Trophoblast cell (in vitro differentiated cells and primary cell): ENCODE data around the gene TTC36.
A peak's percentile ranks its signal among the peaks of the same experiment; 100 is the strongest.

ENCODE experiments used
- DNase-seq, 2 donors: peaks; one replicate each; pipeline ENCODE4 v3.0.0-alpha.2; 2016
- H2AFZ ChIP-seq: 2 replicates; pipeline ENCODE4 v1.6.1; 2013; ENCODE audit warnings: low read length, moderate library complexity, mild to moderate bottlenecking; ENCODE audit not compliant: insufficient read depth, poor library complexity
- H2AK5ac ChIP-seq: 2 replicates; pipeline ENCODE4 v1.6.1; 2013; ENCODE audit warnings: mild to moderate bottlenecking, low read length
- H2BK120ac ChIP-seq: 2 replicates; pipeline ENCODE4 v1.6.1; 2013; ENCODE audit warnings: low read length, mild to moderate bottlenecking, moderate library complexity; ENCODE audit not compliant: insufficient read depth, poor library complexity
- H2BK12ac ChIP-seq: 2 replicates; pipeline ENCODE4 v1.6.1; 2013; ENCODE audit warnings: mild to moderate bottlenecking, low read length, moderate library complexity
- H2BK5ac ChIP-seq: 2 replicates; pipeline ENCODE4 v1.6.1; 2013; ENCODE audit warnings: low read length, low read depth, moderate library complexity, mild to moderate bottlenecking; ENCODE audit not compliant: poor library complexity
- H3K14ac ChIP-seq: 2 replicates; pipeline ENCODE4 v1.6.1; 2013; ENCODE audit warnings: mild to moderate bottlenecking, low read length
- H3K18ac ChIP-seq: 2 replicates; pipeline ENCODE4 v1.6.1; 2013; ENCODE audit warnings: mild to moderate bottlenecking, low read length
- H3K23ac ChIP-seq: 2 replicates; pipeline ENCODE4 v1.6.1; 2013; ENCODE audit warnings: low read length
- H3K27ac ChIP-seq: 2 replicates; pipeline ENCODE4 v1.5.1; 2013; ENCODE audit warnings: low read depth, mild to moderate bottlenecking, inconsistent platforms, low read length, moderate library complexity
- H3K27me3 ChIP-seq: 2 replicates; pipeline ENCODE4 v1.6.1; 2013; ENCODE audit warnings: inconsistent platforms, mild to moderate bottlenecking, low read length, moderate library complexity; ENCODE audit not compliant: insufficient read depth
- H3K36me3 ChIP-seq, 2 experiments: 1 replicate in 1 of 2; 2 replicates in 1 of 2; pipeline ENCODE4 v1.6.1; 2013; ENCODE audit warnings: low read length in 2 of 2, mild to moderate bottlenecking in 2 of 2, moderate library complexity in 1 of 2; ENCODE audit not compliant: insufficient read depth in 2 of 2, control insufficient read depth in 1 of 2
- H3K4ac ChIP-seq: 2 replicates; pipeline ENCODE4 v1.6.1; 2013; ENCODE audit warnings: low read depth, mild to moderate bottlenecking, low read length, moderate library complexity
- H3K4me1 ChIP-seq, 2 experiments: 1 replicate in 1 of 2; 2 replicates in 1 of 2; pipeline ENCODE4 v1.6.1; 2013; ENCODE audit warnings: low read length in 2 of 2, mild to moderate bottlenecking in 2 of 2, moderate library complexity in 1 of 2; ENCODE audit not compliant: insufficient read depth in 2 of 2, control insufficient read depth in 1 of 2
- H3K4me2 ChIP-seq: 2 replicates; pipeline ENCODE4 v1.6.1; 2013; ENCODE audit warnings: inconsistent platforms, mild to moderate bottlenecking, low read length, moderate library complexity
- H3K4me3 ChIP-seq: 2 replicates; pipeline ENCODE4 v1.5.1; 2013; ENCODE audit warnings: mild to moderate bottlenecking, low read depth, low read length, inconsistent platforms
- H3K79me1 ChIP-seq: one replicate; pipeline ENCODE4 v1.6.1; 2013; ENCODE audit warnings: low read length
- H3K79me2 ChIP-seq: 2 replicates; pipeline ENCODE4 v1.6.1; 2013; ENCODE audit warnings: low read length, mild to moderate bottlenecking; ENCODE audit not compliant: control insufficient read depth, insufficient read depth, poor library complexity
- H3K9ac ChIP-seq: 2 replicates; pipeline ENCODE4 v1.6.1; 2013; ENCODE audit warnings: mild to moderate bottlenecking, low read length
- H3K9me3 ChIP-seq: 2 replicates; pipeline ENCODE4 v1.6.1; 2013; ENCODE audit warnings: low read depth, mild to moderate bottlenecking, control low read depth, inconsistent platforms, low read length; ENCODE audit not compliant: insufficient read depth
- H4K12ac ChIP-seq: 2 replicates; pipeline ENCODE4 v1.6.1; 2013; ENCODE audit warnings: low read depth, mild to moderate bottlenecking, low read length, moderate library complexity
- H4K8ac ChIP-seq: 2 replicates; pipeline ENCODE4 v1.6.1; 2013; ENCODE audit warnings: low read depth, mild to moderate bottlenecking, low read length, moderate library complexity
- H4K91ac ChIP-seq: one replicate; pipeline ENCODE4 v1.6.1; 2013; ENCODE audit warnings: low read depth, mild to moderate bottlenecking, low read length, moderate library complexity
- WGBS: extraction: QIAGEN DNeasy Blood & Tissue Kit; methylation state at CpG from one replicate; pipeline ENCODE4 v1.1.7; 2013; ENCODE audit warnings: missing lambda C conversion rate; ENCODE audit not compliant: insufficient read length, insufficient coverage; ENCODE audit errors: extremely low coverage; 5-methylcytosine and 5-hydroxymethylcytosine counted together

The TTC36 gene

GRCh38 chr11:118531597-118532084 lies 4.4 kb downstream of the TTC36 start:
- Histone ChIP-seq H3K27ac (no peak overlapping the region), H3K79me1 (peaks cover 14% of the 10 kb centered on the region), H3K27me3 (no peaks in the 10 kb centered on the region), H2BK5ac (no peak overlapping the region), H2BK12ac (peak overlapping the region; percentile 20), H3K23ac (no peak overlapping the region), H3K4me2 (peak overlapping the region; percentile 66), H4K12ac (peak overlapping the region; percentile 79), H4K8ac (peak overlapping the region; percentile 88), H3K9me3 (no peaks in the 10 kb centered on the region), H3K79me2 (peaks cover 9% of the 10 kb centered on the region), H3K4me3 (peak overlapping the region; percentile 81), H2AK5ac (peak overlapping the region; percentile 64), H3K4ac (no peak overlapping the region), H3K4me1 (peaks cover 10 to 15% of the 10 kb centered on the region in 2 experiments), H3K36me3 (peaks cover 19 to 22% of the 10 kb centered on the region in 2 experiments), H4K91ac (peak overlapping the region; percentile 64), H3K14ac (peak overlapping the region; percentile 60), H3K9ac (peak overlapping the region; percentile 50), H3K18ac (peak overlapping the region; percentile 22), H2AFZ (peak overlapping the region; percentile 86), H2BK120ac (no peak overlapping the region)
- DNase-seq = peak; percentile 20 to 65
- no CpG with 5 or more reads among the region's 12 CpGs for WGBS

DNA sequence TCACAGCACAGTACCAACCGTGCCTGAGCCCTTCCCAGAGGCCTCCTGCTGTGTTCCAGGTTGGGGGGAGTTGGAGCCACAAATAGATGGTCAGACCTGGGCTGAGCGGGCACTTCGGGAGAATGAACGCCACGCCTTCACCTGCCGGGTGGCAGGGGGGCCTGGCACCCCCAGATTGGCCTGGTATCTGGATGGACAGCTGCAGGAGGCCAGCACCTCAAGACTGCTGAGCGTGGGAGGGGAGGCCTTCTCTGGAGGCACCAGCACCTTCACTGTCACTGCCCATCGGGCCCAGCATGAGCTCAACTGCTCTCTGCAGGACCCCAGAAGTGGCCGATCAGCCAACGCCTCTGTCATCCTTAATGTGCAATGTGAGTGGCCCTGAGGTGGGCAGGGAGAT lies 4.8 kb downstream of the TTC36 start:
- Histone ChIP-seq H3K14ac (peak overlapping the region; percentile 60), H4K12ac (peak overlapping the region; percentile 79), H3K4me3 (peak overlapping the region; percentile 81), H4K8ac (peak overlapping the region; percentile 56), H2BK5ac (no peak overlapping the region), H2AFZ (no peak overlapping the region), H4K91ac (peak overlapping the region; percentile 64), H3K4me2 (peak overlapping the region; percentile 66), H2BK12ac (peak overlapping the region; percentile 20), H3K27me3 (no peaks in the 10 kb centered on the region), H3K23ac (no peak overlapping the region), H3K9ac (peak overlapping the region; percentile 19), H2BK120ac (no peak overlapping the region), H3K27ac (no peak overlapping the region), H3K79me2 (peaks cover 9% of the 10 kb centered on the region), H3K36me3 (peaks cover 18 to 22% of the 10 kb centered on the region in 2 experiments), H2AK5ac (peak overlapping the region; percentile 64), H3K4ac (no peak overlapping the region), H3K9me3 (no peaks in the 10 kb centered on the region), H3K18ac (peak overlapping the region; percentile 22), H3K79me1 (peaks cover 14% of the 10 kb centered on the region), H3K4me1 (peaks cover 10 to 14% of the 10 kb centered on the region in 2 experiments)
- DNase-seq = no peak
- no CpG with 5 or more reads among the region's 10 CpGs for WGBS

DNA sequence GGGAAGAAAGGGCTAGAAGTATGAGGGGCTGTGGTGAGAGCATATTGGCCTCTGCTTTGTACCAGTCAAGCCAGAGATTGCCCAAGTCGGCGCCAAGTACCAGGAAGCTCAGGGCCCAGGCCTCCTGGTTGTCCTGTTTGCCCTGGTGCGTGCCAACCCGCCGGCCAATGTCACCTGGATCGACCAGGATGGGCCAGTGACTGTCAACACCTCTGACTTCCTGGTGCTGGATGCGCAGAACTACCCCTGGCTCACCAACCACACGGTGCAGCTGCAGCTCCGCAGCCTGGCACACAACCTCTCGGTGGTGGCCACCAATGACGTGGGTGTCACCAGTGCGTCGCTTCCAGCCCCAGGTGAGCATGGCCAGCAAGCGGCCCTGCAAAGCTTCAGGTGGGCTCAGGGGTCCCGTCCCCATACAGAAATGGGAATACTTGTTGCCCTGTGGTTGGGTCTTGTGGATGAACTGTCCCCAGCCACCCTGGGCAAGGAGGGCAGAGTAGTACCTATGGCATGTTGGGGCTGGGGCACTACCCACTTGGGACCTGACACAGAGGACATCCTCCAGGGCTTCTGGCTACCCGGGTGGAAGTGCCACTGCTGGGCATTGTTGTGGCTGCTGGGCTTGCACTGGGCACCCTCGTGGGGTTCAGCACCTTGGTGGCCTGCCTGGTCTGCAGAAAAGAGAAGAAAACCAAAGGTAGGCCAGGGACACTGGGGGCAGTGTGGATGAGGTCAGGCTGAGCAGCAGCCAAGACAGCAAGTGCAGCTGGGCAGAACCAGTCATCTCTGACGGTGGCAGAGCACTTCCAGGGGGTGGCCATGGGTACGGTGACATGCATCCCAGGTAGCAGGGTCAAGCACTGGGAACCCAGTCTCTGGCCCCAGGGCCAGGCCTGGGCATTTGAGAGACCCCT lies 5.8 kb downstream of the TTC36 start:
- no peak overlapping the region for H3K4ac ChIP-seq
- no peak overlapping the region for H3K27ac ChIP-seq
- peaks cover 10 to 12% of the 10 kb centered on the region in 2 experiments for H3K4me1 ChIP-seq
- no CpG with 5 or more reads among the region's 19 CpGs for WGBS
- no peak overlapping the region for H4K91ac ChIP-seq
- no peak overlapping the region for H3K23ac ChIP-seq
- no peak for DNase-seq
- no peak overlapping the region for H2BK12ac ChIP-seq
- H3K36me3 ChIP-seq = peaks cover 14 to 19% of the 10 kb centered on the region in 2 experiments
- no peak overlapping the region for H3K18ac ChIP-seq
- H3K4me3 ChIP-seq = no peak overlapping the region
- H2AFZ ChIP-seq = no peak overlapping the region
- peaks cover 9% of the 10 kb centered on the region for H3K79me2 ChIP-seq
- H3K27me3 ChIP-seq = no peaks in the 10 kb centered on the region
- peaks cover 14% of the 10 kb centered on the region for H3K79me1 ChIP-seq
- H2AK5ac ChIP-seq = no peak overlapping the region
- no peaks in the 10 kb centered on the region for H3K9me3 ChIP-seq
- H4K8ac ChIP-seq = no peak overlapping the region
- no peak overlapping the region for H3K4me2 ChIP-seq
- no peak overlapping the region for H3K9ac ChIP-seq
- no peak overlapping the region for H2BK5ac ChIP-seq
- no peak overlapping the region for H2BK120ac ChIP-seq
- H4K12ac ChIP-seq = no peak overlapping the region
- no peak overlapping the region for H3K14ac ChIP-seq

DNA sequence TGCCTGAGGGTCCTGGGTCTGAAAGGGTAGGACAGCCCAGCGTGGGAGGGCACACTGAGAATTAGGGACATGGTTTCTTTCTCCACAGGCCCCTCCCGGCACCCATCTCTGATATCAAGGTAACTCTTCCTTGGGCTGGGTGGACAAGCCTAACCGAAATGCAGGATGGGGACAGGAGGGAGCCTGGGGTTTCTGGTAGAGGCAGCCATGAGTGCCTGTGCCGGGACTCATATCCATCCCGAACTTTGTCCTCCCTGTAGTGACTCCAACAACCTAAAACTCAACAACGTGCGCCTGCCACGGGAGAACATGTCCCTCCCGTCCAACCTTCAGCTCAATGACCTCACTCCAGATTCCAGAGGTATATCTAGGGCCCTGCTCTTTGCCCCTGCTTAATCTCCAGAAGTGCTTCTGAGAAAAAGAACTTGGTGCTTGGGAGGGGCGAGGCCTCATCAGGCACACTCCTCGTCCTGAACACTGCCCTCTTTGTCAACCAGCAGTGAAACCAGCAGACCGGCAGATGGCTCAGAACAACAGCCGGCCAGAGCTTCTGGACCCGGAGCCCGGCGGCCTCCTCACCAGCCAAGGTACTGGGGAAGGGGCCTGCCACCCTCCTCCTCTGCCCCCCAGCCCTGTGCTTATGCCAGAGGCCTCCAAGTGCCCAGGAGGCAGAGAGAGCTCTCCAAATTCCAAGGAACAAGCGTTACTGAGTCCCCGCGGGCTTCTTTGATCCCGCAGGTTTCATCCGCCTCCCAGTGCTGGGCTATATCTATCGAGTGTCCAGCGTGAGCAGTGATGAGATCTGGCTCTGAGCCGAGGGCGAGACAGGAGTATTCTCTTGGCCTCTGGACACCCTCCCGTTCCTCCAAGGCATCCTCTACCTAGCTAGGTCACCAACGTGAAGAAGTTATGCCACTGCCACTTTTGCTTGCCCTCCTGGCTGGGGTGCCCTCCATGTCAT lies 6.8 kb downstream of the TTC36 start:
- Histone ChIP-seq H3K4me3 (no peak overlapping the region), H2BK5ac (no peak overlapping the region), H3K9me3 (no peaks in the 10 kb centered on the region), H3K79me2 (peaks cover 9% of the 10 kb centered on the region), H3K18ac (no peak overlapping the region), H3K23ac (no peak overlapping the region), H4K91ac (no peak overlapping the region), H2BK12ac (no peak overlapping the region), H4K8ac (no peak overlapping the region), H2AK5ac (no peak overlapping the region), H3K27ac (no peak overlapping the region), H4K12ac (no peak overlapping the region), H3K4ac (no peak overlapping the region), H3K36me3 (peaks cover 14 to 19% of the 10 kb centered on the region in 2 experiments), H3K4me1 (peaks cover 9 to 12% of the 10 kb centered on the region in 2 experiments), H3K14ac (no peak overlapping the region), H2BK120ac (no peak overlapping the region), H3K9ac (no peak overlapping the region), H3K27me3 (no peaks in the 10 kb centered on the region), H3K4me2 (no peak overlapping the region), H3K79me1 (peaks cover 14% of the 10 kb centered on the region), H2AFZ (no peak overlapping the region)
- WGBS = no CpG with 5 or more reads among the region's 27 CpGs
- no peak for DNase-seq
